ENCODE measurements around the gene RORC. TPM values are rescaled to one million over a fixed set of nuclear protein-coding genes. Genes with fewer than 3 reads are reported as not detected.

The RORC gene
- total RNA-seq, 4 donors from 2014 or later, result 0.13 to 1.8 (median 1.4) TPM; not detected in 1

- no peak overlapping the region for H3K27ac ChIP-seq
These were observed 2.1 kb downstream of the RORC start for GRCh38 chr1:151829352-151830046.

DNA sequence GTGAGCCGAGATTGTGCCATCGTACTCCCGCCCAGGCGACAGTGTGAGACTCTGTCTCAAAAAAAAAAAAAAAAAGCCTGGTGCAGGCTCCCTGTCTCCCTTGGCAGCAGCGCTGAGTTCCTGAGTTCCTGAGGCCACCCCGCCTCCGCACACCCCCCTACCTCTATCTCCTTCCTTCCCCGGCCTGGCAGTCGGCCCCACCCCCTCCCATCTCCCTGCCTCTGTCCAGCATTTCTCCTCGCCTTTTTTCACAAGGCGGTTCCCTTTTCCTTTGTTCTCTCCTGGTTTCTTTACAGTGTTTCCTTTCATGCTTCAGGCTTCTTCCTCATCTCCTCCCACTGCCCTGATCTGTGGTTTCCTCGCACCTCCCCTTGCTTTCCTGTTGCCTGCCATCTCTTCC is 2.7 kb downstream of the RORC start:
- WGBS, 2 donors (ENCODE audit: low coverage in 1 of 2), result 10% methylated on average over 9 of the region's 12 CpGs; no CpG with 5 or more reads in 1 of the 2 donors
- no peak overlapping the region for H3K4me3 ChIP-seq
- ATAC-seq, result no peak
- no peak overlapping the region for H3K27ac ChIP-seq
- TF ChIP-seq, protein P1, sequence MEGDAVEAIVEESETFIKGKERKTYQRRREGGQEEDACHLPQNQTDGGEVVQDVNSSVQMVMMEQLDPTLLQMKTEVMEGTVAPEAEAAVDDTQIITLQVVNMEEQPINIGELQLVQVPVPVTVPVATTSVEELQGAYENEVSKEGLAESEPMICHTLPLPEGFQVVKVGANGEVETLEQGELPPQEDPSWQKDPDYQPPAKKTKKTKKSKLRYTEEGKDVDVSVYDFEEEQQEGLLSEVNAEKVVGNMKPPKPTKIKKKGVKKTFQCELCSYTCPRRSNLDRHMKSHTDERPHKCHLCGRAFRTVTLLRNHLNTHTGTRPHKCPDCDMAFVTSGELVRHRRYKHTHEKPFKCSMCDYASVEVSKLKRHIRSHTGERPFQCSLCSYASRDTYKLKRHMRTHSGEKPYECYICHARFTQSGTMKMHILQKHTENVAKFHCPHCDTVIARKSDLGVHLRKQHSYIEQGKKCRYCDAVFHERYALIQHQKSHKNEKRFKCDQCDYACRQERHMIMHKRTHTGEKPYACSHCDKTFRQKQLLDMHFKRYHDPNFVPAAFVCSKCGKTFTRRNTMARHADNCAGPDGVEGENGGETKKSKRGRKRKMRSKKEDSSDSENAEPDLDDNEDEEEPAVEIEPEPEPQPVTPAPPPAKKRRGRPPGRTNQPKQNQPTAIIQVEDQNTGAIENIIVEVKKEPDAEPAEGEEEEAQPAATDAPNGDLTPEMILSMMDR (IDR thresholded peaks at IDR 0.05), result no peak
- no peak for TF ChIP-seq POLR2A (IDR thresholded peaks at IDR 0.05)
- peaks cover 0 to 28% (median 0%) of the 10 kb centered on the region in 3 donors for H3K4me1 ChIP-seq
- peaks cover 14% of the 10 kb centered on the region for H3K27me3 ChIP-seq
- H3K36me3 ChIP-seq, result no peaks in the 10 kb centered on the region
- H3K9me3 ChIP-seq, result no peaks in the 10 kb centered on the region

More at GRCh38 chr1:151829352-151830046, 2.1 kb downstream of the RORC start:
- no peak for ATAC-seq
- Histone ChIP-seq H3K27me3 (peaks cover 14% of the 10 kb centered on the region), H3K36me3 (no peaks in the 10 kb centered on the region), H3K9me3 (no peaks in the 10 kb centered on the region), H3K4me1 (peaks cover 0 to 28% (median 0%) of the 10 kb centered on the region in 3 donors), H3K4me3 (no peak overlapping the region)
- 10 to 40% methylated on average over 1 to 4 of the region's 4 CpGs for WGBS, 2 donors (ENCODE audit: low coverage in 1 of 2)
- TF ChIP-seq, protein P1 (IDR thresholded peaks at IDR 0.05), result no peak
- no peak for TF ChIP-seq POLR2A (IDR thresholded peaks at IDR 0.05)
- TF ChIP-seq EP300 (IDR thresholded peaks at IDR 0.05), result no peak

- H3K27me3 ChIP-seq, result peaks cover 20% of the 10 kb centered on the region
- TF ChIP-seq POLR2AphosphoS5 (IDR thresholded peaks at IDR 0.05) (no peak), EP300 (IDR thresholded peaks at IDR 0.05) (no peak), POLR2A (IDR thresholded peaks at IDR 0.05) (no peak)
- TF ChIP-seq, protein P1 (IDR thresholded peaks at IDR 0.05), result no peak
- H3K4me1 ChIP-seq, result peaks cover 0 to 25% (median 0%) of the 10 kb centered on the region in 3 donors
- ATAC-seq, result no peak
- H3K9me3 ChIP-seq, result no peaks in the 10 kb centered on the region
- no peak overlapping the region for H3K4me3 ChIP-seq
- H3K36me3 ChIP-seq, result no peaks in the 10 kb centered on the region
- no peak overlapping the region for H3K27ac ChIP-seq
- no CpG with 5 or more reads among the region's 9 CpGs for WGBS, 2 donors (ENCODE audit: low coverage in 1 of 2)
These were observed 3.7 kb downstream of the RORC start for GRCh38 chr1:151827853-151828252.

- peaks cover 0 to 18% (median 0%) of the 10 kb centered on the region in 3 donors for H3K4me1 ChIP-seq
- peaks cover 32% of the 10 kb centered on the region for H3K27me3 ChIP-seq
- TF ChIP-seq POLR2A (IDR thresholded peaks at IDR 0.05) (no peak), EP300 (IDR thresholded peaks at IDR 0.05) (no peak), POLR2AphosphoS5 (IDR thresholded peaks at IDR 0.05) (no peak)
- TF ChIP-seq, protein P1 (IDR thresholded peaks at IDR 0.05), result no peak
- no peaks in the 10 kb centered on the region for H3K36me3 ChIP-seq
- H3K4me3 ChIP-seq, result no peak overlapping the region
- ATAC-seq, result peak; percentile 39
- H3K9me3 ChIP-seq, result no peaks in the 10 kb centered on the region
- 50 to 52% methylated on average over 5 to 7 of the region's 21 CpGs for WGBS, 2 donors (ENCODE audit: low coverage in 1 of 2)
- no peak overlapping the region for H3K27ac ChIP-seq
These were observed 5.6 kb downstream of the RORC start for GRCh38 chr1:151825751-151826660.
